OCI-LY3 (cell line): ENCODE results near the gene MAN1A1.

Source experiments
- EZH2phosphoT487 ChIP-seq: fragments of 200-600 bp; shearing (Covaris generic); IDR thresholded peaks from 2 replicates; pipeline ENCODE4 v1.6.1; 2018; ENCODE audit warnings: antibody characterized with exemption, mixed run types, low read depth
- TF ChIP-seq, protein P1 (sequence below): fragments of 200-600, 300-600 bp; sonication (generic); IDR thresholded peaks from 2 replicates; pipeline ENCODE4 v1.5.1; 2014; ENCODE audit warnings: antibody characterized with exemption, low read length, low read depth

DNA sequence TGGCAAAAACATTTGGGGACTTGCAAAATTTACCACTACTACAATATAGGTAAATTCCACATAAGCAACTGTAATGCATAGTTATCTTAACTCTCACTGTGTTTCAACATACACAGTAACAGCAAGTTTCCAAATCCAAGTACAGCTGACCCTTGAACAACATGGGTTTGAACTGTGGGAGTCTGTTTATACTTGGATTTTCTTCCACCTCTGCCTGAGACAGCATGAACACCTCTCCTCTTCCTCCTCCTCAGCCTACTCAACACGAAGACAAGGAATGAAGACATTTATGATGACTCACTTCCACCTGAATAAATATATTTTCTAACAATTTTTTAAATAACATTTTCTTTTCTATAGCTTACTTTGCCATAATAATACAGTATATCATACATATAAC, 25.6 kb downstream of the MAN1A1 start:
- TF ChIP-seq, protein P1, sequence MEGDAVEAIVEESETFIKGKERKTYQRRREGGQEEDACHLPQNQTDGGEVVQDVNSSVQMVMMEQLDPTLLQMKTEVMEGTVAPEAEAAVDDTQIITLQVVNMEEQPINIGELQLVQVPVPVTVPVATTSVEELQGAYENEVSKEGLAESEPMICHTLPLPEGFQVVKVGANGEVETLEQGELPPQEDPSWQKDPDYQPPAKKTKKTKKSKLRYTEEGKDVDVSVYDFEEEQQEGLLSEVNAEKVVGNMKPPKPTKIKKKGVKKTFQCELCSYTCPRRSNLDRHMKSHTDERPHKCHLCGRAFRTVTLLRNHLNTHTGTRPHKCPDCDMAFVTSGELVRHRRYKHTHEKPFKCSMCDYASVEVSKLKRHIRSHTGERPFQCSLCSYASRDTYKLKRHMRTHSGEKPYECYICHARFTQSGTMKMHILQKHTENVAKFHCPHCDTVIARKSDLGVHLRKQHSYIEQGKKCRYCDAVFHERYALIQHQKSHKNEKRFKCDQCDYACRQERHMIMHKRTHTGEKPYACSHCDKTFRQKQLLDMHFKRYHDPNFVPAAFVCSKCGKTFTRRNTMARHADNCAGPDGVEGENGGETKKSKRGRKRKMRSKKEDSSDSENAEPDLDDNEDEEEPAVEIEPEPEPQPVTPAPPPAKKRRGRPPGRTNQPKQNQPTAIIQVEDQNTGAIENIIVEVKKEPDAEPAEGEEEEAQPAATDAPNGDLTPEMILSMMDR = no peak
- TF ChIP-seq EZH2phosphoT487 = no peak
